ENCODE measurements around the gene AP5Z1.
"Not testable (repeated sequence)": the region's sequence is repeated elsewhere in the genome, so short reads cannot be mapped to it uniquely, and the experiment has no call there.

Gene AP5Z1

DNA sequence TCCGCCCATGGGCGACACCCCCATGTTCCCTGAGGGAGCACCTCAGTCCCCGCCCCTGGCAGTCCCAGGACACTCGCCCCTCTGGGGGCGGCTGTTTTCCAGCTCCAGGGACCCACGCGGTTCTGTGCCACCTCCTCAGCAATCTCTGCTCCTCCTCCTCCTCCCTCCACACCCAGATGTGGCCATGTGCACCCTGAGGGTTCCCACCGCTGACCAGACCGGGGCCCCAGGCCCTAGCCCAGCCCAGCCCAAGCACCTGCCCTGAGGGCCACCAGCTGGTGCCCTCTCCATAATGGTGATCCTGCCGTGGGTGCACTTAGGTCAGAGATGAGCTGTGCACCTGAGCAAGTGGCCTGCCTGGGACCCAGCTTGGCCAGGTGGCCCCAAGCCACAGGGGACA, 25.1 kb downstream of the AP5Z1 start:
- ChIA-PET CTCF (no interaction called here), POLR2A (ENCODE audit: low non-redundant PET) (no interaction called here)
- H3K27ac ChIP-seq: no peak overlapping the region
- TF ChIP-seq, protein P1, sequence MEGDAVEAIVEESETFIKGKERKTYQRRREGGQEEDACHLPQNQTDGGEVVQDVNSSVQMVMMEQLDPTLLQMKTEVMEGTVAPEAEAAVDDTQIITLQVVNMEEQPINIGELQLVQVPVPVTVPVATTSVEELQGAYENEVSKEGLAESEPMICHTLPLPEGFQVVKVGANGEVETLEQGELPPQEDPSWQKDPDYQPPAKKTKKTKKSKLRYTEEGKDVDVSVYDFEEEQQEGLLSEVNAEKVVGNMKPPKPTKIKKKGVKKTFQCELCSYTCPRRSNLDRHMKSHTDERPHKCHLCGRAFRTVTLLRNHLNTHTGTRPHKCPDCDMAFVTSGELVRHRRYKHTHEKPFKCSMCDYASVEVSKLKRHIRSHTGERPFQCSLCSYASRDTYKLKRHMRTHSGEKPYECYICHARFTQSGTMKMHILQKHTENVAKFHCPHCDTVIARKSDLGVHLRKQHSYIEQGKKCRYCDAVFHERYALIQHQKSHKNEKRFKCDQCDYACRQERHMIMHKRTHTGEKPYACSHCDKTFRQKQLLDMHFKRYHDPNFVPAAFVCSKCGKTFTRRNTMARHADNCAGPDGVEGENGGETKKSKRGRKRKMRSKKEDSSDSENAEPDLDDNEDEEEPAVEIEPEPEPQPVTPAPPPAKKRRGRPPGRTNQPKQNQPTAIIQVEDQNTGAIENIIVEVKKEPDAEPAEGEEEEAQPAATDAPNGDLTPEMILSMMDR (conservative IDR thresholded peaks at IDR 0.05; ENCODE audit: low read depth): no peak
- DNase-seq (ENCODE audit: low spot score): no peak

DNA sequence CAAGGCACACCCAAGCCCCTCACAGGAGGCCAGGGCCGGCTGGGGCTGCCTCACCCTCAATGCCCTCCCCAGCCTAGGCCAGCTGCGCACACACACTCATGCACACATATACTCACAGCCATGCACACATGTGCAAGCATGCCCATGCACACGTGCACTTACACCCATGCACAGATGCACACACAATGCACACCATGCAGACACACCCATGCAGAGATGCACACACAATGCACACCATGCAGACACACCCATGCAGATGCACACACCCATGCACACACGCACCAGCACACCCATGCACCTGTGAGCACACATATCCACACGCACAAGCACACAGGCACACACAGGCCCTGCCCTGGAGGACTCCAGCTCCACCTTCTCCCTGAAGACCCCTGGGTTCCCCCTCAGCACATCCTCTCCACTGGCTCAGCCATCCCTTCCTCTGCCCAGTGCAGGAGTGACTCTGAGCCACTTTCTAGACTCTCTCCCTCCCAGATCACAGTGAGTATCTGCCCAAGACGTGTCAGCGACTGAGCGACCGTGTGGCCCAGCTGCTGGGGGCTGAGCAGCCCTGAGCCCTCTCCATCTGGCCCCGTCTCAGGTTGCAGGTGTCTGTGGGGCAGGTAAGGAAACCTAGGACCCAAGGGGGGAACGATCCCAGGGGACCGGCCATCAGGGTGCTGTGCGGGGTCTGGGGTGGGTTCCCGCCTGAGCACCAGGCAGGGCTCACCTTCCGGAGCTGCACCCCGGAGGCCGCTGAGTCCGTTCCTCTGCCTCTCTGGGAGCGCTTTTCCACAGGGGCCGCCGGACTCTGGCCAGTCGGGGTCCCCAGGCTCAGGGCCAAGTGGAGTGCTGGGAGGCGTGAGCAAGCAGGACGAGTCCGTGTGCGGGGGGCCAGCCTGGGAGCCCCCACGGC, 25.8 kb downstream of the AP5Z1 start:
- ChIA-PET CTCF (no interaction called here), POLR2A (ENCODE audit: low non-redundant PET) (no interaction called here)
- TF ChIP-seq, protein P1 (conservative IDR thresholded peaks at IDR 0.05; ENCODE audit: low read depth): no peak
- no peak for DNase-seq (ENCODE audit: low spot score)
- H3K27ac ChIP-seq: no peak overlapping the region

DNA sequence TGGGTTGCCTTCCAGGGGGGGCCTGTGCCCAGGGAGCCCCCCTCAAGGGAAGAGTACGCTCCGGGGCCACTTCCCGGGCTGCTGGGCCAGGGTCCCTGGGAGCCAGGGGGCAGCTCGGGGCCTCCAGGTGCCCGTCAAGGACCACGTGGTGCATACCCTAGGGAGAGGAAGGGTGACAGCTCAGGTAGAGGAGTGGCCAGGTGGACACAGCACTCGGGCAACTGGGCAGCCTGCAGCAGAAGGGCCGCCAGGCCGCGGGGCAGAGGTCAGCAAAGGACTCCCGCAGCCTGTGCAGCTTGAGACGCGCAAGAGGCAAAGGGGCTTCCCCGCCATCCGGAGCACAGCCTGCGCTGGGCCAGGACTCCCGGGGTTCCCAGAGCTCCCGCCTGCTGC, 26.4 kb downstream of the AP5Z1 start:
- TF ChIP-seq, protein P1 (conservative IDR thresholded peaks at IDR 0.05; ENCODE audit: low read depth): no peak
- ChIA-PET CTCF (no interaction called here), POLR2A (ENCODE audit: low non-redundant PET) (no interaction called here)
- H3K27ac ChIP-seq: no peak overlapping the region
- no peak for DNase-seq (ENCODE audit: low spot score)

DNA sequence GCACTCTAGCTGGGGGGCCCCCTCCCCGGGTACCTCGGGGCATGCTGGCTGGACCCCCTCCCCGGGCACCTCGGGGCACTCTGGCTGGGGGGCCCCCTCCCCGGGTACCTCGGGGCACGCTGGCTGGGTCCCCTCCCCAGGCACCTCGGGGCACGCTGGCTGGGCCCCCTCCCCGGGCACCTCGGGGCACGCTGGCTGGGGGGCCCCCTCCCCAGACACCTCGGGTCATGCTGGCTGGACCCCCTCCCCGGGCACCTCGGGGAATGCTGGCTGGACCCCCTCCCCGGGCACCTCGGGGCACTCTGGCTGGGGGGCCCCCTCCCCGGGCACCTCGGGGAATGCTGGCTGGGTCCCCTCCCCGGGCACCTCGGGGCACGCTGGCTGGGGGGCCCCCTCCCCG, 27.2 kb downstream of the AP5Z1 start:
- POLR2A ChIA-PET (ENCODE audit: low non-redundant PET); DNase-seq (ENCODE audit: low spot score); H3K27ac ChIP-seq; CTCF ChIA-PET: not testable (repeated sequence)

DNA sequence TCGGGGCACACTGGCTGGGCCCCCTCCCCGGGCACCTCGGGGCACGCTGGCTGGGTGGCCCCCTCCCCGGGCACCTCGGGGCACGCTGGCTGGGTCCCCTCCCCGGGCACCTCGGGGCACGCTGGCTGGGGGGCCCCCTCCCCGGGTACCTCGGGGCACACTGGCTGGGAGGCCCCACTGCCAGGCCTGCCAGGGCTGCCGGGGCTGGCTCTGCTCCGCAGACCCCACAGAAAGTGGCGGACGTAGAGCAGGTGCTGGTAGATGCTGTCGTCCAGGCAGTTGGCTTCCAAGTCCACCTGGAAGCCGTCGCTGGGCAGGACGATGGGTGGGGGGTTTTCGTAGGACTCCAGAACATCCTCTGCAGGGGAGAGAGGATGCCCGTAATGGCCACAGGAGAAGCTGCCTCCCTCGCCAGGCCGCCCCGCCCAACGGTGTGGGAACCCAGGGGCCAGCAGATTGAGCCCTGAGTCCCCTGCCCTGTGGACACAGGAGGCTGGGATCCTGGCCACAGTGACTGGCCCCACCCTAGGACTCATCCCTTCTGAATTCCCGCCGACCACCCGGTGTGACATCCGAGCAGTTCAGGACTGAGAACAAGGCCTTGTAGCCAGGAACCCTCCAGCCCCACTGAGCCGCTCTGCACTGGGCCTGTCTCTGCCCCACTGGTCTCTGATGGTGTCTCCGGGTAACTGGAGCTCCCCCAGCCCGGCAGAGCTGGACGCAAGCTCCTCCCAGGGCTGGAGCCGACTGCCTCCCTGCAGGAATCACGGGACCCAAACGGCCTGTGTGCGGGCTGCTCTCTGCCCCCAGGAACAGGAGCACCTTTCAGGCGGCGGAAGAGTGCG, 28.2 kb downstream of the AP5Z1 start:
- H3K27ac ChIP-seq: no peak overlapping the region
- TF ChIP-seq, protein P1 (conservative IDR thresholded peaks at IDR 0.05; ENCODE audit: low read depth): no peak
- CTCF ChIA-PET: interaction anchor here (0.6 kb wide), 1 partner anchor 186 kb away, joined by 4 read pairs; no protein-coding TSS in a partner anchor
- POLR2A ChIA-PET (ENCODE audit: low non-redundant PET): no interaction called here
- DNase-seq (ENCODE audit: low spot score): no peak

DNA sequence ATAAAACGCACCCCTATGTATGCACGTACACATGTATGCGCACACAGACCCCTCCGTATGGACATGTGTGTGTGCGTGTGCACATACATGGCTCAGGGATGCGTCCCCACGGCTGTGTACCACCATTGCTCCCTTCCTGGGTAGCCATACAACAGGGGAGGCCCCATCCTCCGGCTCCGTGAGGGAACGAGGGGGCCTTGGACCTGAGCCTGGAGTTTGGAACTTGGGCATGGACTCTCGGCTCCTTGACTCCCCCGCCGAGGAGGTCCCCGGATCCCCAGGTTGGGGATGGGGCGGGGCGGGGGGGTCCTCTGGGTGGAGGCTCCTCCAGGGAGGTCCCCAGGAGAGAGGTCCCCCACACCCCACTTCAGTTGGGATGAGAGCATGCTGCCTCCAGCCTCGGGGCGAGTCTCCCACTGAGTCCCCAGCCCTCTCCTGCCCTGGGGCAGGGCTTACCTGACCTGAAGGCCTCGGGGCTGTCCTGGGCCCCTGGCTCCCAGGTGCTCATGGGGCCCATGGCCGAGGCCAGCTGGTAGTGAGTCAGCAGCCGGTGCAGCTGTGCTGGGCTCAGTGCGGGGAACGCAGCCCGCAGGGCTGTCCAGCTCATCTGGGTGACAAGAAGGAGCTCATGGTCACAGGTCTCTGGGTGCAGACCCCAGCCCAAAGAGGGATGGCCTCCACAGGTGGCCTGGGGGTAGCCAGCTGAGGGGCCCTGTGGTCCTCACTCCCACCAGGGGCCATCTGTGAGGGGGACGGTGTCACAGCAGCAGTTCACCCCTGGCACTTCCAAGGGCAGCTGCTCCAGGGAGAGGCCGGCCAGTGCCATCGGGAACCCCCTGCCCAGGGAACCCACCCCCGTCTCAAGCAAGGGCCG, 29.9 kb downstream of the AP5Z1 start:
- DNase-seq (ENCODE audit: low spot score): no peak
- TF ChIP-seq, protein P1 (conservative IDR thresholded peaks at IDR 0.05; ENCODE audit: low read depth): no peak
- no peak overlapping the region for H3K27ac ChIP-seq
- POLR2A ChIA-PET (ENCODE audit: low non-redundant PET): no interaction called here
- CTCF ChIA-PET: interaction anchor here (1.0 kb wide), 1 partner anchor 14 kb away, joined by 3 read pairs; no protein-coding TSS in a partner anchor
